ENCODE results near the gene ERVMER34-1. TPM values are rescaled to one million over a fixed set of nuclear protein-coding genes. Genes with fewer than 3 reads are reported as not detected.

The ERVMER34-1 gene
- total RNA-seq = 1 to 10 TPM in 2 of 3 donors, not detected in 1; 1.6 to 2.8 TPM

- no peak for TF ChIP-seq POLR2AphosphoS5 (IDR thresholded peaks at IDR 0.05)
- TF ChIP-seq CTCF (IDR thresholded peaks at IDR 0.05) = no peak
- TF ChIP-seq POLR2A (IDR thresholded peaks at IDR 0.05) = no peak
- no peaks in the 10 kb centered on the region for H3K36me3 ChIP-seq
- H3K4me1 ChIP-seq = no peaks in the 10 kb centered on the region
- DNase-seq (ENCODE audit: low spot score in 2 of 2) = no peak
- H3K9me3 ChIP-seq = no peaks in the 10 kb centered on the region
- no peaks in the 10 kb centered on the region for H3K27me3 ChIP-seq
- peak within 1 kb of the TSS; percentile 54 to 64 for H3K27ac ChIP-seq
- intact Hi-C loops (cut with DNase I; ENCODE audit: low total_unique reads) = no loop called here
- peak within 1 kb of the TSS; percentile 41 to 82 (median 64) for H3K4me3 ChIP-seq
Observed at GRCh38 chr4:52750819-52751486, at the start of gene ERVMER34-1. Gene ERVMER34-1 (minus strand): TSS chr4:52751425. CDS start chr4:52745520, 5,905 bp downstream.

- intact Hi-C loops (cut with DNase I; ENCODE audit: low total_unique reads) = no loop called here
- Histone ChIP-seq H3K4me1 (no peaks in the 10 kb centered on the region), H3K4me3 (no peak overlapping the region), H3K36me3 (no peaks in the 10 kb centered on the region), H3K27ac (no peak overlapping the region), H3K27me3 (no peaks in the 10 kb centered on the region), H3K9me3 (no peaks in the 10 kb centered on the region)
- no peak for TF ChIP-seq POLR2A (IDR thresholded peaks at IDR 0.05)
- TF ChIP-seq POLR2AphosphoS5 (IDR thresholded peaks at IDR 0.05) = no peak
- no peak for TF ChIP-seq CTCF (IDR thresholded peaks at IDR 0.05)
- no peak for DNase-seq (ENCODE audit: low spot score in 2 of 2)
Observed at GRCh38 chr4:52799813-52800212, 48.6 kb upstream of the ERVMER34-1 start.

GRCh38 chr4:52795533-52795932, 44.3 kb upstream of the ERVMER34-1 start:
- Histone ChIP-seq H3K27me3 (no peaks in the 10 kb centered on the region), H3K4me1 (no peaks in the 10 kb centered on the region), H3K4me3 (no peak overlapping the region), H3K36me3 (no peaks in the 10 kb centered on the region), H3K9me3 (no peaks in the 10 kb centered on the region), H3K27ac (no peak overlapping the region)
- intact Hi-C loops (cut with DNase I; ENCODE audit: low total_unique reads) = no loop called here
- DNase-seq (ENCODE audit: low spot score in 2 of 2) = no peak
- TF ChIP-seq CTCF (IDR thresholded peaks at IDR 0.05) (no peak), POLR2A (IDR thresholded peaks at IDR 0.05) (no peak), POLR2AphosphoS5 (IDR thresholded peaks at IDR 0.05) (no peak)

GRCh38 chr4:52791936-52792335, 40.7 kb upstream of the ERVMER34-1 start:
- no peak overlapping the region for H3K27ac ChIP-seq
- no peaks in the 10 kb centered on the region for H3K4me1 ChIP-seq
- no peaks in the 10 kb centered on the region for H3K27me3 ChIP-seq
- no peaks in the 10 kb centered on the region for H3K9me3 ChIP-seq
- no peaks in the 10 kb centered on the region for H3K36me3 ChIP-seq
- DNase-seq (ENCODE audit: low spot score in 2 of 2) = no peak
- TF ChIP-seq POLR2AphosphoS5 (IDR thresholded peaks at IDR 0.05) = no peak
- no peak overlapping the region for H3K4me3 ChIP-seq
- intact Hi-C loops (cut with DNase I; ENCODE audit: low total_unique reads) = no loop called here

- H3K27me3 ChIP-seq = no peaks in the 10 kb centered on the region
- H3K4me3 ChIP-seq = no peak overlapping the region
- H3K9me3 ChIP-seq = no peaks in the 10 kb centered on the region
- DNase-seq (ENCODE audit: low spot score in 2 of 2) = no peak
- no peak overlapping the region for H3K27ac ChIP-seq
- H3K36me3 ChIP-seq = no peaks in the 10 kb centered on the region
- intact Hi-C loops (cut with DNase I; ENCODE audit: low total_unique reads) = no loop called here
- TF ChIP-seq CTCF (IDR thresholded peaks at IDR 0.05) = no peak
- no peak for TF ChIP-seq POLR2A (IDR thresholded peaks at IDR 0.05)
- no peak for TF ChIP-seq POLR2AphosphoS5 (IDR thresholded peaks at IDR 0.05)
- H3K4me1 ChIP-seq = no peaks in the 10 kb centered on the region
Observed at GRCh38 chr4:52789774-52790173, 38.5 kb upstream of the ERVMER34-1 start.
